MM.1S (cell line): ENCODE data around the gene MRPL42.

Experiments
- DNase-seq: peaks from one replicate; pipeline ENCODE4 v3.0.0-alpha.2; 2015
- H2AFZ ChIP-seq: fragments of 300-600 bp; sonication (generic); 2 replicates; pipeline ENCODE4 v1.6.0; 2016; ENCODE audit warnings: antibody characterized with exemption, low read length
- H3F3A ChIP-seq: fragments of 300-600 bp; sonication (generic); 2 replicates; pipeline ENCODE4 v1.6.1; 2016; ENCODE audit warnings: mild to moderate bottlenecking, antibody characterized with exemption, low read length, moderate library complexity, mixed read lengths; ENCODE audit not compliant: insufficient read depth
- H3K27ac ChIP-seq: fragments of 300-600 bp; sonication (generic); 2 replicates; pipeline ENCODE4 v1.5.1; 2016; ENCODE audit warnings: mild to moderate bottlenecking, low read length
- H3K27me3 ChIP-seq: fragments of 300-600 bp; sonication (generic); replicated peaks from 2 replicates; pipeline ENCODE4 v1.6.0; 2016; ENCODE audit warnings: low read length; ENCODE audit not compliant: insufficient read depth
- H3K36me3 ChIP-seq: fragments of 300-600 bp; sonication (generic); replicated peaks from 2 replicates; pipeline ENCODE4 v1.6.1; 2016; ENCODE audit warnings: mild to moderate bottlenecking, low read length, mixed read lengths; ENCODE audit not compliant: insufficient read depth
- H3K4me1 ChIP-seq: fragments of 300-600 bp; sonication (generic); 2 replicates; pipeline ENCODE4 v1.6.1; 2016; ENCODE audit warnings: low read length, mixed read lengths
- H3K4me2 ChIP-seq: fragments of 300-600 bp; sonication (generic); 2 replicates; pipeline ENCODE4 v1.6.0; 2016; ENCODE audit warnings: low read depth, low read length
- H3K4me3 ChIP-seq: fragments of 300-600 bp; sonication (generic); 2 replicates; pipeline ENCODE4 v1.5.1; 2016; ENCODE audit warnings: low read length, mixed read lengths
- H3K79me2 ChIP-seq: fragments of 300-600 bp; sonication (generic); 2 replicates; pipeline ENCODE4 v1.6.1; 2016; ENCODE audit warnings: mixed run types, low read length, mixed read lengths
- H3K9ac ChIP-seq: fragments of 300-600 bp; sonication (generic); 2 replicates; pipeline ENCODE4 v1.6.1; 2016; ENCODE audit warnings: low read length, mixed read lengths
- H3K9me2 ChIP-seq: fragments of 300-600 bp; sonication (generic); replicated peaks from 2 replicates; pipeline ENCODE4 v1.6.1; 2016; ENCODE audit warnings: mild to moderate bottlenecking, low read length, mixed read lengths; ENCODE audit not compliant: insufficient read depth
- H3K9me3 ChIP-seq: fragments of 300-600 bp; sonication (generic); replicated peaks from 2 replicates; pipeline ENCODE4 v1.6.1; 2016; ENCODE audit warnings: mild to moderate bottlenecking, low read length, mixed read lengths; ENCODE audit not compliant: insufficient read depth
- H4K20me1 ChIP-seq: fragments of 300-600 bp; sonication (generic); 2 replicates; pipeline ENCODE4 v1.6.1; 2016; ENCODE audit warnings: mild to moderate bottlenecking, low read length, moderate library complexity, mixed read lengths; ENCODE audit not compliant: insufficient read depth
- EZH2 ChIP-seq: fragments of 300-600 bp; sonication (generic); optimal IDR thresholded peaks from 2 replicates; pipeline ENCODE3; 2017; ENCODE audit warnings: low read depth, mild to moderate bottlenecking, antibody characterized with exemption, low read length, mixed read lengths
- EZH2phosphoT487 ChIP-seq: fragments of 300-600 bp; sonication (generic); IDR thresholded peaks from 2 replicates; pipeline ENCODE4 v1.6.1; 2018; ENCODE audit warnings: antibody characterized with exemption, low read length
- TF ChIP-seq, protein P1 (sequence below): fragments of 300-600 bp; sonication (generic); IDR thresholded peaks from 2 replicates; pipeline ENCODE4 v1.5.1; 2016; ENCODE audit warnings: antibody characterized with exemption, low read length, mixed read lengths

MRPL42 gene

DNA sequence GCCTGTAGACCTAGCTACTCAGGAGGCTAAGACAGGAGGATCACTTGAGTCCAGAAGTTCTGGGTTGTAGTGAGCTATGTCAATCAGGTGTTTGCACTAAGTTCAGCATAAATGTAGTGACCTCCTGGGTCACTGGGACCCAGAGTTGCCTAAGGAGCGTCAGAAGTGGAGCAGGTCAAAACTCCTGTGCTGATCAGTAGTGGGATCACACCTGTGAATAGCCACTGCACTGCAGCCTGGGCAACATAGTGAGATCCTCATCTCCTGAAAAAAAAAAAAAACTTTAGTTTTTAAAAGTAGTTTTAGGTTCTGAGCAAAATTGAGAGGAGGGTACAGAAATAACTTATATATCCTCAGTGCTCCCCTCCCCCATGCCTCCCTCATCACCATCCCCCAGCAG, 42.2 kb downstream of the MRPL42 start:
- Histone ChIP-seq H3K27me3 (no peaks in the 10 kb centered on the region), H3K9me2 (no peaks in the 10 kb centered on the region), H3K79me2 (no peaks in the 10 kb centered on the region)

DNA sequence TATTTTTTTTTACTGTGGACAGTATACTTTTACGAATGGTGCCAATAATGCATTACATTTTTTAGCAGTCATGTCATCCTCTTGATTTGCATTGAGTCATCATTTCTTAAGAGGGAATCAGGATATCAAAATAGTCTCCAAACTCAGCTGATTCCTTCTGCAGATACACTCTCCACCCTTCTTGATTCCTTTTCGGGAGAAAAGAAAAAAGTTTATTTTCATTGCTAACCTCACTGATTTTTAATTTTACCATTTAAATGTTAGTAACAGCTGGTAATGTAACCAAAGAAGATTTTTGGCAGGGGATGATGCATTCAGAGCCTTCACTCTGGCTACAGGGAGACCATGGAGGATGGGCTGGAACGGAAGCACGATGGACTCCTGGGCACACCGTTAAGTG, 47.5 kb downstream of the MRPL42 start:
- Histone ChIP-seq H3K27ac (no peak overlapping the region), H2AFZ (no peak overlapping the region), H3K9me3 (no peaks in the 10 kb centered on the region), H3F3A (no peaks in the 10 kb centered on the region), H3K36me3 (no peaks in the 10 kb centered on the region), H4K20me1 (no peaks in the 10 kb centered on the region), H3K4me3 (no peak overlapping the region), H3K79me2 (no peaks in the 10 kb centered on the region), H3K27me3 (no peaks in the 10 kb centered on the region), H3K4me1 (no peaks in the 10 kb centered on the region), H3K9ac (no peak overlapping the region), H3K9me2 (no peaks in the 10 kb centered on the region), H3K4me2 (no peak overlapping the region)
- TF ChIP-seq, protein P1, sequence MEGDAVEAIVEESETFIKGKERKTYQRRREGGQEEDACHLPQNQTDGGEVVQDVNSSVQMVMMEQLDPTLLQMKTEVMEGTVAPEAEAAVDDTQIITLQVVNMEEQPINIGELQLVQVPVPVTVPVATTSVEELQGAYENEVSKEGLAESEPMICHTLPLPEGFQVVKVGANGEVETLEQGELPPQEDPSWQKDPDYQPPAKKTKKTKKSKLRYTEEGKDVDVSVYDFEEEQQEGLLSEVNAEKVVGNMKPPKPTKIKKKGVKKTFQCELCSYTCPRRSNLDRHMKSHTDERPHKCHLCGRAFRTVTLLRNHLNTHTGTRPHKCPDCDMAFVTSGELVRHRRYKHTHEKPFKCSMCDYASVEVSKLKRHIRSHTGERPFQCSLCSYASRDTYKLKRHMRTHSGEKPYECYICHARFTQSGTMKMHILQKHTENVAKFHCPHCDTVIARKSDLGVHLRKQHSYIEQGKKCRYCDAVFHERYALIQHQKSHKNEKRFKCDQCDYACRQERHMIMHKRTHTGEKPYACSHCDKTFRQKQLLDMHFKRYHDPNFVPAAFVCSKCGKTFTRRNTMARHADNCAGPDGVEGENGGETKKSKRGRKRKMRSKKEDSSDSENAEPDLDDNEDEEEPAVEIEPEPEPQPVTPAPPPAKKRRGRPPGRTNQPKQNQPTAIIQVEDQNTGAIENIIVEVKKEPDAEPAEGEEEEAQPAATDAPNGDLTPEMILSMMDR = no peak
- TF ChIP-seq EZH2phosphoT487 (no peak), EZH2 (no peak)
- no peak for DNase-seq

More for the DNA sequence above, 42.2 kb downstream of the MRPL42 start:
- H3K4me2 ChIP-seq = no peak overlapping the region
- no peaks in the 10 kb centered on the region for H3K36me3 ChIP-seq
- H3K9ac ChIP-seq = no peak overlapping the region
- TF ChIP-seq EZH2phosphoT487 = no peak
- TF ChIP-seq EZH2 = no peak
- TF ChIP-seq, protein P1 = no peak
- no peak overlapping the region for H2AFZ ChIP-seq
- no peak overlapping the region for H3K27ac ChIP-seq
- H3K9me3 ChIP-seq = no peaks in the 10 kb centered on the region
- no peaks in the 10 kb centered on the region for H3F3A ChIP-seq
- no peak for DNase-seq
- H4K20me1 ChIP-seq = no peaks in the 10 kb centered on the region
- H3K4me3 ChIP-seq = no peak overlapping the region
- H3K4me1 ChIP-seq = peaks cover 15% of the 10 kb centered on the region

DNA sequence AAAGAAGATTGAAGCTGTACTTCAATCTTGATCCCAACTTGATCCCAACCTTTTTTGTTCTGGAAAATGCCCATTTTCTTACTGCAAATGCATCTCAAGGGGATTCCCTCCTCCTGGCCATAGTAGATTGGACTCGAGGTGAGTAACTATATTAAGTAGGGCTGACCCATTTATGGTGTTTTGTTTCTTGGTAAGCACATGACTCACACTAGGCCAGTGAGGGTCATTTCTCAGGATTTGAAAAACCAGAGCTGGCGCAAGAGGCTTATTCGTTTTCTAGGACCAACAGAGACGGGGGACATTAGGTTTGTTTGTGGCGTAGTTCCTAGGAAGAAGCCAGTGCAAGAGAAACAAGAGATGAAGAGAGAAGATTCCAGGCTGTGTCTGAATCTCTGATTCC, 51.4 kb downstream of the MRPL42 start:
- no peaks in the 10 kb centered on the region for H3K4me1 ChIP-seq
- H2AFZ ChIP-seq = no peak overlapping the region
- no peaks in the 10 kb centered on the region for H3K79me2 ChIP-seq
- H3K36me3 ChIP-seq = no peaks in the 10 kb centered on the region
- DNase-seq = no peak
- no peak overlapping the region for H3K9ac ChIP-seq
- no peaks in the 10 kb centered on the region for H3K9me3 ChIP-seq
- no peak for TF ChIP-seq EZH2phosphoT487
- TF ChIP-seq EZH2 = no peak
- TF ChIP-seq, protein P1 = no peak
- no peaks in the 10 kb centered on the region for H3K9me2 ChIP-seq
- no peak overlapping the region for H3K27ac ChIP-seq
- no peak overlapping the region for H3K4me2 ChIP-seq
- no peaks in the 10 kb centered on the region for H3F3A ChIP-seq
- no peaks in the 10 kb centered on the region for H3K27me3 ChIP-seq
- no peak overlapping the region for H3K4me3 ChIP-seq
- H4K20me1 ChIP-seq = no peaks in the 10 kb centered on the region
